GM23248 (cell line): ENCODE data around the gene IKZF3.

Experiments used
- EZH2 ChIP-seq: fragments of 200-600 bp; sonication (generic); IDR thresholded peaks from 2 replicates; pipeline ENCODE4 v1.6.1; 2018; ENCODE audit warnings: antibody characterized with exemption, mild to moderate bottlenecking; ENCODE audit not compliant: insufficient read depth, poor library complexity, severe bottlenecking
- EZH2phosphoT487 ChIP-seq: fragments of 200-600 bp; sonication (generic); IDR thresholded peaks from 2 replicates; pipeline ENCODE4 v1.6.1; 2018; ENCODE audit warnings: antibody characterized with exemption, moderate library complexity, mild to moderate bottlenecking, low read depth; ENCODE audit not compliant: insufficient read depth

- no peak for TF ChIP-seq EZH2phosphoT487
- TF ChIP-seq EZH2 = no peak
These were observed 8.6 kb upstream of the IKZF3 start for GRCh38 chr17:39872751-39873150.
